Spleen (tissue), 7 donors: ENCODE results near the gene AXIN1.

Experiments
- POLR2A ChIP-seq, 3 donors: fragments of 450-650 bp; IDR thresholded peaks; one replicate each; pipeline ENCODE4 v1.5.1; 2017; ENCODE audit warnings: antibody characterized with exemption in 3 of 3, mild to moderate bottlenecking in 1 of 3
- TF ChIP-seq, protein P1 (sequence below), 11 experiments: fragments of 200-600 bp in 7 of 11; fragments of 450-650 bp in 4 of 11; sonication (generic) in 4 of 11; IDR thresholded peaks in 8 of 11; conservative IDR thresholded peaks in 3 of 11; 1 replicate in 7 of 11; 2 replicates in 4 of 11; pipeline versions ENCODE4 v1.4.0 to v1.8.0; 2016 to 2021; ENCODE audit warnings: antibody characterized with exemption in 11 of 11, inconsistent platforms in 4 of 11, mild to moderate bottlenecking in 1 of 11
- donor health status: DM: no; HTN: no; CAD: no; lungs with moderate emphysema.
- donor health status: DM: no; HTN: no; CAD: no.
- donor health status: DM: no; HTN: no; CAD: no.

DNA sequence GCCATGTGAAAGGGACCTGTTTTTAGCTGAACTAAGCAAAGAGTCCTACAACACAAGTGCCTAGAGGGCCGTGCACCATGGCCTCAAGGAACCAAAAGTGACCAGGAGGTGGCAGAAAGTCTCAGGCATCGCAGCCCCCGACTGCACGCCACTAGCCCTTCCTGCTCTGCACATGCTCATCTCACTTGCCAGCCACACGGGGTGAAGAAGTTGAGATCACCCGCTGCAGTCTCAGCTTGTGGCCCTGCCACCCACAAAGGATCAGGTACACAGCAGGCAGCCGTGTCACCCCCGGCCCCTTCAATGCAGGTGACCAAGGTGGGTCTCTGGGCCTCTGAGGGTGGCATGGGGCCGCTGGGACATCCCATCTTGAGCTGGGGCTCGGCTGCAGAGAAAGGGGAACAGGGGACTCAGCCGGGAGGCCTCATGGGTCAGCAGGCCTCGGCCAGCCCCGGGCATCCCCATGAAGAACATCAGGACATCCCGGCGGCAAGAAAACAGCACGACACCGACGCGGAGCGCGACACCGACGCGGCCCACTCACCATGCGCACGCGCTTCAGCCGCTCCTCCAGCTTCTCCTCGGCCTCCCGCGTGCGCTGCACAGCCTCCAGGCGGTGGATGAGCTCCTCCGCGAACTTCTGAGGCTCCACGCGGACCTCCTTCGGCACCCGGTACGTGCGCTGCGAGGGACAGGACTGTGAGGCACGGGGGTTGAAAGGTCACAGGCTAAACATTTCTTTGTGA is 48.6 kb downstream of the AXIN1 start:
- no peak for TF ChIP-seq POLR2A (IDR thresholded peaks at IDR 0.05)
- TF ChIP-seq, protein P1, sequence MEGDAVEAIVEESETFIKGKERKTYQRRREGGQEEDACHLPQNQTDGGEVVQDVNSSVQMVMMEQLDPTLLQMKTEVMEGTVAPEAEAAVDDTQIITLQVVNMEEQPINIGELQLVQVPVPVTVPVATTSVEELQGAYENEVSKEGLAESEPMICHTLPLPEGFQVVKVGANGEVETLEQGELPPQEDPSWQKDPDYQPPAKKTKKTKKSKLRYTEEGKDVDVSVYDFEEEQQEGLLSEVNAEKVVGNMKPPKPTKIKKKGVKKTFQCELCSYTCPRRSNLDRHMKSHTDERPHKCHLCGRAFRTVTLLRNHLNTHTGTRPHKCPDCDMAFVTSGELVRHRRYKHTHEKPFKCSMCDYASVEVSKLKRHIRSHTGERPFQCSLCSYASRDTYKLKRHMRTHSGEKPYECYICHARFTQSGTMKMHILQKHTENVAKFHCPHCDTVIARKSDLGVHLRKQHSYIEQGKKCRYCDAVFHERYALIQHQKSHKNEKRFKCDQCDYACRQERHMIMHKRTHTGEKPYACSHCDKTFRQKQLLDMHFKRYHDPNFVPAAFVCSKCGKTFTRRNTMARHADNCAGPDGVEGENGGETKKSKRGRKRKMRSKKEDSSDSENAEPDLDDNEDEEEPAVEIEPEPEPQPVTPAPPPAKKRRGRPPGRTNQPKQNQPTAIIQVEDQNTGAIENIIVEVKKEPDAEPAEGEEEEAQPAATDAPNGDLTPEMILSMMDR (IDR thresholded peaks at IDR 0.05 in 8 of 11, conservative IDR thresholded peaks at IDR 0.05 in 3 of 11) = peak in 2 of 11 experiments; percentile 18 to 23
